ENCODE data around the gene CHADL. TPM values are rescaled to one million over a fixed set of nuclear protein-coding genes. Genes with fewer than 3 reads are reported as not detected.

CHADL gene
- total and polyA plus RNA-seq, 9 of the 15 experiments (the other 6 are each of a cell fraction or from before 2014, with no cell fraction given): not detected

DNA sequence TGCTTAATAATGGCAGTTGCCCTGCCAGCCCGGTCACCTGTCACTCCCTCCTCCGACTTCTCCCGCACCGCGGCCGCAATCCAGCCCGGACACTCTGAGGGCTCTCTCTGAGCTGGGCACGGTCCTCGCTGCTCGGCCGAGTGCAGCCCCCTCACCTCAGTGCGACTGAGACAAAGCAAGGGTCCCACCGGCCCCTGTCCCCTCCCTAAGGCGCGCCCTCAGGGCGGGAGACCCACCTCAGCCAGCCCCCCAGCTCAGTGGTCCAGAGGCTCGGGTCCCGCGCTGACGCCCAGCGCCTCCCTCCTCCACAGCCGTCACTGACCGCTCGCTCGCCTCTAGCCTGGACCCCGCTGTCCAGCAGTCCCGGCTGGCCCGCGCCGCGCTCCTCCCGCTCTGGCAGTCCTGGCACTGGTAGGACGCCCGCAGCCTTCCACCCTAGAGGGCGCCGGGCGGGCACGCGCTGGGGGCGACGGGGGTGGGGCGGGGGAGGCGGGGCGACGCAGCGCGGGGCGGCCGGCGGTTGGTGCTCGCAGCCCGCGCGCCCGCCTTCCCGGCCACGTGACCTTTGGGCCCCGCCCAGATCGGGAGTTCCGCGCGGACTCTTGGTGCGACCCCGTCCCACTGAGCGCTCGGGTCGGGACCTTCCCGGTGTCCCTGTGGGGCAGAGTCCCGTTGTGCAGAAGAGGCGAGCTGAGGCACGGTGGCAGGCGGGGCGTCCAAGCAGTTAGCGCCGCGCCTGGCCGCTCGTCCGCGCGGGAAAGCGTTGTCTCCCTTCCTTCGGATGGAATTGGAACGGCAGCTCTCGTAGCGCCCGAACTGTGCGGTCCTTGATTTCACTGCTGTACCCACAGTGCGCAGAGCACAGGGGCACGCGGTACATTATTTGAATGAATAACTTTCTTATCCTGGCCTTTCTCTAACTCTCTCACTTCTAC lies 43.4 kb downstream of the CHADL start (continued):
- TF ChIP-seq, protein P1, sequence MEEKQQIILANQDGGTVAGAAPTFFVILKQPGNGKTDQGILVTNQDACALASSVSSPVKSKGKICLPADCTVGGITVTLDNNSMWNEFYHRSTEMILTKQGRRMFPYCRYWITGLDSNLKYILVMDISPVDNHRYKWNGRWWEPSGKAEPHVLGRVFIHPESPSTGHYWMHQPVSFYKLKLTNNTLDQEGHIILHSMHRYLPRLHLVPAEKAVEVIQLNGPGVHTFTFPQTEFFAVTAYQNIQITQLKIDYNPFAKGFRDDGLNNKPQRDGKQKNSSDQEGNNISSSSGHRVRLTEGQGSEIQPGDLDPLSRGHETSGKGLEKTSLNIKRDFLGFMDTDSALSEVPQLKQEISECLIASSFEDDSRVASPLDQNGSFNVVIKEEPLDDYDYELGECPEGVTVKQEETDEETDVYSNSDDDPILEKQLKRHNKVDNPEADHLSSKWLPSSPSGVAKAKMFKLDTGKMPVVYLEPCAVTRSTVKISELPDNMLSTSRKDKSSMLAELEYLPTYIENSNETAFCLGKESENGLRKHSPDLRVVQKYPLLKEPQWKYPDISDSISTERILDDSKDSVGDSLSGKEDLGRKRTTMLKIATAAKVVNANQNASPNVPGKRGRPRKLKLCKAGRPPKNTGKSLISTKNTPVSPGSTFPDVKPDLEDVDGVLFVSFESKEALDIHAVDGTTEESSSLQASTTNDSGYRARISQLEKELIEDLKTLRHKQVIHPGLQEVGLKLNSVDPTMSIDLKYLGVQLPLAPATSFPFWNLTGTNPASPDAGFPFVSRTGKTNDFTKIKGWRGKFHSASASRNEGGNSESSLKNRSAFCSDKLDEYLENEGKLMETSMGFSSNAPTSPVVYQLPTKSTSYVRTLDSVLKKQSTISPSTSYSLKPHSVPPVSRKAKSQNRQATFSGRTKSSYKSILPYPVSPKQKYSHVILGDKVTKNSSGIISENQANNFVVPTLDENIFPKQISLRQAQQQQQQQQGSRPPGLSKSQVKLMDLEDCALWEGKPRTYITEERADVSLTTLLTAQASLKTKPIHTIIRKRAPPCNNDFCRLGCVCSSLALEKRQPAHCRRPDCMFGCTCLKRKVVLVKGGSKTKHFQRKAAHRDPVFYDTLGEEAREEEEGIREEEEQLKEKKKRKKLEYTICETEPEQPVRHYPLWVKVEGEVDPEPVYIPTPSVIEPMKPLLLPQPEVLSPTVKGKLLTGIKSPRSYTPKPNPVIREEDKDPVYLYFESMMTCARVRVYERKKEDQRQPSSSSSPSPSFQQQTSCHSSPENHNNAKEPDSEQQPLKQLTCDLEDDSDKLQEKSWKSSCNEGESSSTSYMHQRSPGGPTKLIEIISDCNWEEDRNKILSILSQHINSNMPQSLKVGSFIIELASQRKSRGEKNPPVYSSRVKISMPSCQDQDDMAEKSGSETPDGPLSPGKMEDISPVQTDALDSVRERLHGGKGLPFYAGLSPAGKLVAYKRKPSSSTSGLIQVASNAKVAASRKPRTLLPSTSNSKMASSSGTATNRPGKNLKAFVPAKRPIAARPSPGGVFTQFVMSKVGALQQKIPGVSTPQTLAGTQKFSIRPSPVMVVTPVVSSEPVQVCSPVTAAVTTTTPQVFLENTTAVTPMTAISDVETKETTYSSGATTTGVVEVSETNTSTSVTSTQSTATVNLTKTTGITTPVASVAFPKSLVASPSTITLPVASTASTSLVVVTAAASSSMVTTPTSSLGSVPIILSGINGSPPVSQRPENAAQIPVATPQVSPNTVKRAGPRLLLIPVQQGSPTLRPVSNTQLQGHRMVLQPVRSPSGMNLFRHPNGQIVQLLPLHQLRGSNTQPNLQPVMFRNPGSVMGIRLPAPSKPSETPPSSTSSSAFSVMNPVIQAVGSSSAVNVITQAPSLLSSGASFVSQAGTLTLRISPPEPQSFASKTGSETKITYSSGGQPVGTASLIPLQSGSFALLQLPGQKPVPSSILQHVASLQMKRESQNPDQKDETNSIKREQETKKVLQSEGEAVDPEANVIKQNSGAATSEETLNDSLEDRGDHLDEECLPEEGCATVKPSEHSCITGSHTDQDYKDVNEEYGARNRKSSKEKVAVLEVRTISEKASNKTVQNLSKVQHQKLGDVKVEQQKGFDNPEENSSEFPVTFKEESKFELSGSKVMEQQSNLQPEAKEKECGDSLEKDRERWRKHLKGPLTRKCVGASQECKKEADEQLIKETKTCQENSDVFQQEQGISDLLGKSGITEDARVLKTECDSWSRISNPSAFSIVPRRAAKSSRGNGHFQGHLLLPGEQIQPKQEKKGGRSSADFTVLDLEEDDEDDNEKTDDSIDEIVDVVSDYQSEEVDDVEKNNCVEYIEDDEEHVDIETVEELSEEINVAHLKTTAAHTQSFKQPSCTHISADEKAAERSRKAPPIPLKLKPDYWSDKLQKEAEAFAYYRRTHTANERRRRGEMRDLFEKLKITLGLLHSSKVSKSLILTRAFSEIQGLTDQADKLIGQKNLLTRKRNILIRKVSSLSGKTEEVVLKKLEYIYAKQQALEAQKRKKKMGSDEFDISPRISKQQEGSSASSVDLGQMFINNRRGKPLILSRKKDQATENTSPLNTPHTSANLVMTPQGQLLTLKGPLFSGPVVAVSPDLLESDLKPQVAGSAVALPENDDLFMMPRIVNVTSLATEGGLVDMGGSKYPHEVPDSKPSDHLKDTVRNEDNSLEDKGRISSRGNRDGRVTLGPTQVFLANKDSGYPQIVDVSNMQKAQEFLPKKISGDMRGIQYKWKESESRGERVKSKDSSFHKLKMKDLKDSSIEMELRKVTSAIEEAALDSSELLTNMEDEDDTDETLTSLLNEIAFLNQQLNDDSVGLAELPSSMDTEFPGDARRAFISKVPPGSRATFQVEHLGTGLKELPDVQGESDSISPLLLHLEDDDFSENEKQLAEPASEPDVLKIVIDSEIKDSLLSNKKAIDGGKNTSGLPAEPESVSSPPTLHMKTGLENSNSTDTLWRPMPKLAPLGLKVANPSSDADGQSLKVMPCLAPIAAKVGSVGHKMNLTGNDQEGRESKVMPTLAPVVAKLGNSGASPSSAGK (IDR thresholded peaks at IDR 0.05): peak; percentile 84
- TF ChIP-seq TBL1XR1 (IDR thresholded peaks at IDR 0.05; ENCODE audit: low read length in 2 of 2): no peak
- peak; percentile 41; the same call in 1 of the 2 replicates for TF ChIP-seq CTBP1 (IDR thresholded peaks at IDR 0.05; ENCODE audit: borderline replicate concordance)
- peak; percentile 89 for TF ChIP-seq RAD51 (IDR thresholded peaks at IDR 0.05; ENCODE audit: borderline replicate concordance, low read depth)
- no peak for TF ChIP-seq KLF6 (CRISPR knock-in tag; IDR thresholded peaks at IDR 0.05; ENCODE audit: borderline replicate concordance)
- TF ChIP-seq STAG1 (CRISPR knock-in tag; IDR thresholded peaks at IDR 0.05; ENCODE audit: borderline replicate concordance): no peak
- TF ChIP-seq, protein P2, sequence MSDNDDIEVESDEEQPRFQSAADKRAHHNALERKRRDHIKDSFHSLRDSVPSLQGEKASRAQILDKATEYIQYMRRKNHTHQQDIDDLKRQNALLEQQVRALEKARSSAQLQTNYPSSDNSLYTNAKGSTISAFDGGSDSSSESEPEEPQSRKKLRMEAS (CRISPR knock-in tag; IDR thresholded peaks at IDR 0.05): peak; percentile 79
- TF ChIP-seq BCOR (IDR thresholded peaks at IDR 0.05): 0 out of 2 replicates have a peak, but pooled peaks have one; percentile 32
- TF ChIP-seq RBBP5 (IDR thresholded peaks at IDR 0.05; ENCODE audit: borderline replicate concordance, insufficient read depth, low read length, poor library complexity, severe bottlenecking): peak; percentile 71
